HG03558 (cell line): ENCODE results near the gene PRMT5.

Source experiments
- ATAC-seq: cut with Tn5 transposase; IDR thresholded peaks from one replicate; pipeline ENCODE4 v1.9.1; 2021; ENCODE audit warnings: moderate number of reproducible peaks; ENCODE audit not compliant: unreplicated experiment; ENCODE audit errors: extremely low read depth

The PRMT5 gene

DNA sequence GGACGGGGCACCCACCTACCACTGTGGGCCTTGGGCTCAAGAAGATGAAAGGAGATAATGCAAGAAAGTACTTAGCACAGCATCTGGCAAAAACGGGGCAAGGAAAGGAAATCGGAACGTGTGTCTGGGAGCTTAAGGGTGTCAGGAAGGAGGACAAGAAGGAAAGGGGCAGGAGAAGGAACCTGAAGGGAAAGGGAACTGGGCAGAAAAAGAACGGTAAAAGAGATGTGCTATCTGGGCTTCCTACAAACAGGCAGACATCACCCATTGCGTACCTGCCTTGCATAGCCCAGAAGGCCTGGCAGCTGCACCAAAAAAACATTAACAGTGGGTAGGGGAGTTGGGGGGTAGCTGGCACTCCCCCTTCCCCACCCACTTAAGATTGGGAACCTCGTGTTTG, 47.1 kb downstream of the PRMT5 start:
- ATAC-seq: no peak

DNA sequence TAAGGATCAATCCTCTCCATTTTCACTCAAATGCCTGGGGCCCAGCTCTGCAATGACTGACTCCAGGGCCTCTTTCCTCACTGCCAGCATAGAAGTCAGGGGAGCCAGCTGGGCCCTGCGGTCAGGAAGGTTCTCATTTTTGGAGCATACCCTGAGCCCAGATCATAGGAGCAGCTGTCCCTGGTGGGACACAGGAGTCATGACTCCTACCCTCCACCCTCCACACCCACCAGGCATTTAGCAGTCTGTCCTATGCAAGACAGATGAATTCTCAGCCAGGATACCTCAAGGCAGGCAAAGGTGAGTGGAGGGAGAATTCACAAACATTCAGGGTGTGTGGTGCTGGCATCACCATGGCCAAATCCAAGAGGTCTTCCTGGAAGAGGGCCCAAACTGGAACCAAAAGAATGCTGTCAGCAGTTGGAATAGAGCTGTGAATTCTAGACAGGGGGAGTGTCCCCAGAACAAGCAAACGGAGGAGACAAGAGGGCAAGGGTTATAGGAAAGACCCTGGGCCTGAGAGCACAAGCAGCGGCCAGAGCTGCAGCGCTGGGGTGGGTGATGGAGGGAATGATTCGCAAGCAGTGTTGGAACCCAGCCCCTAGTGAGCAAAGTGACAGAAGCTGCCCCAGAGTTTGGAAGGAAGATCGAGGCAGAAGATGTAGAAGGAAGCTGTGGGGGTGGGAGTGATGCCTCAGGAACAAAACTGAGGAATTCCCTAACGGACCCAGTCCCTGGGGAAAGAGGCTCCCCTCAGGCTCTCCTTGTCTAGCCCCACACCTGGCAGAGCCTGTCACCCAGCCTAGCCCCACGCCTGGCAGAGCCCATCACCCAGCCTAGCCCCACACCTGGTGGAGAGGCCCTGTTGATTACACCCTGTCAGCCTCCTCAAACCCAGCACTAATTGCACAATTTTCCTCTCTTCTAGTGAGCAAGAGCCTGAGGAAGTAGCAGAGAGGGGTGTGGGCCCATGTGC, 50.6 kb downstream of the PRMT5 start:
- ATAC-seq: no peak

DNA sequence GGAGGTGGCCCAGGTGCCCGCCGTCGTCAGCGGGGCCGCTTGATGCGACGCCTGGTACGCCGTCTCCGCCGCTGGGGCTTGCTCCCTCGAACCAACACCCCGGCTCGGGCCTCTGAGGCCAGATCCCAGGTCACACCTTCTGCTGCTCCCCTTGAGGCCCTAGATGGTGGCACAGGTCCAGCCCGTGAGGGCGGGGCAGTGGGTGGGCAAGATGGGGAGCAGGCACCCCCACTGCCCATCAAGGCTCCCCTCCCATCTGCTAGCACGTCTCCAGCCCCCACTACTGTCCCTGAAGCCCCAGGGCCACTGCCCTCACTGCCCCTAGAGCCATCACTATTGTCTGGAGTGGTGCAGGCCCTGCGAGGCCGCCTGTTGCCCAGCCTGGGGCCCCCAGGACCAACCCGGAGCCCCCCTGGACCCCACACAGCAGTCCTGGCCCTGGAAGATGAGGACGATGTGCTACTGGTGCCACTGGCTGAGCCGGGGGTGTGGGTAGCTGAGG, 52.1 kb downstream of the PRMT5 start:
- ATAC-seq: no peak

DNA sequence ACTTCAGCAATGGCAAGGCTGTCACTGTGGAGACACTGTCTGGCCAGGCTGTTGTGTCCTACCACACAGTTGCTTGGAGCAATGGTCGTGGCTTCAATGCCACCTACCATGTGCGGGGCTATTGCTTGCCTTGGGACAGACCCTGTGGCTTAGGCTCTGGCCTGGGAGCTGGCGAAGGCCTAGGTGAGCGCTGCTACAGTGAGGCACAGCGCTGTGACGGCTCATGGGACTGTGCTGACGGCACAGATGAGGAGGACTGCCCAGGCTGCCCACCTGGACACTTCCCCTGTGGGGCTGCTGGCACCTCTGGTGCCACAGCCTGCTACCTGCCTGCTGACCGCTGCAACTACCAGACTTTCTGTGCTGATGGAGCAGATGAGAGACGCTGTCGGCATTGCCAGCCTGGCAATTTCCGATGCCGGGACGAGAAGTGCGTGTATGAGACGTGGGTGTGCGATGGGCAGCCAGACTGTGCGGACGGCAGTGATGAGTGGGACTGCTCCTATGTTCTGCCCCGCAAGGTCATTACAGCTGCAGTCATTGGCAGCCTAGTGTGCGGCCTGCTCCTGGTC, 53.3 kb downstream of the PRMT5 start:
- ATAC-seq: no peak

DNA sequence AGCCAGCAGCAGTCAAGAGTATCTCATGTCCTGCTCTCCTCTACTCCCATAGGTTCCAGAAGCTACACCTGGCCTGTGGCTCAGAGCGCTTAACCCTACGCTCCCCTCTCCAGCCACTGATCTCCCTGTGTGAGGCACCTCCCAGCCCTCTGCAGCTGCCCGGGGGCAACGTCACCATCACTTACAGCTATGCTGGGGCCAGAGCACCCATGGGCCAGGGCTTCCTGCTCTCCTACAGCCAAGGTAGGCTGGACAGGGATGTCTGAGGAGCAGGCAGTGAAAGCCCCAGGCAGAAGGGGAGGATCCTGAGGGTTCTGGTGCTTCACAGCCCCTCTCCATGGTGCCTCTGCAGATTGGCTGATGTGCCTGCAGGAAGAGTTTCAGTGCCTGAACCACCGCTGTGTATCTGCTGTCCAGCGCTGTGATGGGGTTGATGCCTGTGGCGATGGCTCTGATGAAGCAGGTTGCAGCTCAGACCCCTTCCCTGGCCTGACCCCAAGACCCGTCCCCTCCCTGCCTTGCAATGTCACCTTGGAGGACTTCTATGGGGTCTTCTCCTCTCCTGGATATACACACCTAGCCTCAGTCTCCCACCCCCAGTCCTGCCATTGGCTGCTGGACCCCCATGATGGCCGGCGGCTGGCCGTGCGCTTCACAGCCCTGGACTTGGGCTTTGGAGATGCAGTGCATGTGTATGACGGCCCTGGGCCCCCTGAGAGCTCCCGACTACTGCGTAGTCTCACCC, 54.0 kb downstream of the PRMT5 start:
- no peak for ATAC-seq

DNA sequence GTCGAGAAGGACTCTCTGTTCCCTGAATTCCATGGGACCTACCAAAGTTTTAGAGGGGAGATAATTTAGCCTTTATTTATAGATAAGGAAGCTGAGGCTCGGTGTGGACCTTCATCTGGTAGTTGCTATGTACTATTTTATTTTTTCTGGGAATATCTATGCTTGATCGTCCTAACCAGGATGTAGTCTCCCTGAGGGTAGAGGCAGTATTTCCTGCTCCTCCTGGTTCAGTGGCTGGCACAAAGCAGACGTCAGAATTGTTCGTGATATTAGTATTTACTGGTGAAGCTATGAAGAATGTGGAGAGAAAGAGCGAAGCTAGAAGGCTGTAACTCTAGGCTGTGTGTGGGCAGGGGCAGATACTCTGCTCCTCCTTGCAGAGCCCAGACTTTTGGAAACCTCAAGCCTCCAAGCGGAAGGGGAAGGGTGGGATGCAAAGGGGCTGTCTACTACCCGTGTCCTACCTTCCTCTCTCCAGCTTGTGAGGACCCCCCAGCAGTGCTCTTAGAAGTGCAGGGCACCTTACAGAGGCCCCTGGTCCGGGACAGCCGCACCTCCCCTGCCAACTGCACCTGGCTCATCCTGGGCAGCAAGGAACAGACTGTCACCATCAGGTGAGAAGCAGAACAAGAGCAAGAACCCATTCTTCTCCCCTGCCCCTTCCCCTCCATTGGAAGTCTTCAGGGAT, 56.2 kb downstream of the PRMT5 start:
- no peak for ATAC-seq

DNA sequence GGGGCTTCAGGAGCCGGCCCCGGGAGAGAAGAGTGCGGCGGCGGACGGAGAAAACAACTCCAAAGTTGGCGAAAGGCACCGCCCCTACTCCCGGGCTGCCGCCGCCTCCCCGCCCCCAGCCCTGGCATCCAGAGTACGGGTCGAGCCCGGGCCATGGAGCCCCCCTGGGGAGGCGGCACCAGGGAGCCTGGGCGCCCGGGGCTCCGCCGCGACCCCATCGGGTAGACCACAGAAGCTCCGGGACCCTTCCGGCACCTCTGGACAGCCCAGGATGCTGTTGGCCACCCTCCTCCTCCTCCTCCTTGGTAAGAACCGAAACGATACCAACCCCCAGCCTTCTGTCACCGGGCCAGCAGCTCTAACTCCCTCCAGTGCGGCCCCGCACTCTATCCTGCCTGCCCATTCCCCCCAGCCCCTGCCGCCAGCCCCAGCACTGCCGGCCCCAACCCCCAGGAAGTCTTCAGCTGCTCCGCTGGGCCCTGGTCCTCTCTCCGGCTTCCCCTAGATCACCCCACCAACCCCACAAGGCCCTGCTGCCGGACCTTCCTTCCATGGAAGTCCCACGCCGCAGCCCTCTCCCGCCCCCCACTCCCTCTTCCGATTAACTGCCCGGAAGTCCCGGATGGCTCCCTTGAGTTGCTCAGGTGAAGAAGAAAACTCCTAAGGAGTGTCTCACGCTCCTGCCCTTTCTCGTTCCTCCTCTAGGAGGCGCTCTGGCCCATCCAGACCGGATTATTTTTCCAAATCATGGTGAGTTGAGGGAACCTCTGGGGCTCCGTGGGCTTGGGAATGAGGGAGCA, 56.9 kb downstream of the PRMT5 start:
- no peak for ATAC-seq

DNA sequence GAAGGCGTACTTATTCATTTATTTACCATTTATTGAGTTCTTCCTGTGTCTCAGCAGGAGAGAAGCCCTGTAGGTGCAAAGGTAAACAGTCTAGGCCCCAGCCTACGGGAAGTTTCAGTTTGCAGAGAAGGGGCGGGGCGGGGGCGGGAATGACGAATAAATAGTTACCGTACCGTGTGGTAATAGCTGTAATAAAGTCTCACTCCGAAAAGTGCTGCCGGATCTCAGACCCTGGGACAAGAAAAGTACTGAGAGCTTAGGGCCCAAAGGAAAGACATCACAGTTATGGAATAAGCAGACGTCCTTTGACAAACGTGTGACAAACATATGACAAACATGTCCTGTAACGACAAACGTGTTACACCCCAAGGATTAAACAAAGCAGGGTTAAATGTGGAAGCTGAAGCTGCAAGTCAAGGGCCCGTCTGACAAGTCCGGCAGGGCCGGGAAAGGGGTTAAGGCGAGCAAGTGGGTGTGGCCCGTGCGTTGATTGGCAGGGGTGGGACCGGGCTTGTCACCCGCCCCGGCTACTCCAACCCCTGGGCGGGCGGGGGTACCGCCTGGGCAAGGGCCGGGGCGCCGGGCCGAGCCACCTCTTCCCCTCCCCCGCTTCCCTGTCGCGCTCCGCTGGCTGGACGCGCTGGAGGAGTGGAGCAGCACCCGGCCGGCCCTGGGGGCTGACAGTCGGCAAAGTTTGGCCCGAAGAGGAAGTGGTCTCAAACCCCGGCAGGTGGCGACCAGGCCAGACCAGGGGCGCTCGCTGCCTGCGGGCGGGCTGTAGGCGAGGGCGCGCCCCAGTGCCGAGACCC, 57.7 kb downstream of the PRMT5 start, which contains the start of gene LRP10:
LRP10 (plus strand) TSS at position 517 of the 809 bp plus-strand sequence. CDS start 564 bp downstream, outside the sequence.
- ATAC-seq: peak; percentile 43

DNA sequence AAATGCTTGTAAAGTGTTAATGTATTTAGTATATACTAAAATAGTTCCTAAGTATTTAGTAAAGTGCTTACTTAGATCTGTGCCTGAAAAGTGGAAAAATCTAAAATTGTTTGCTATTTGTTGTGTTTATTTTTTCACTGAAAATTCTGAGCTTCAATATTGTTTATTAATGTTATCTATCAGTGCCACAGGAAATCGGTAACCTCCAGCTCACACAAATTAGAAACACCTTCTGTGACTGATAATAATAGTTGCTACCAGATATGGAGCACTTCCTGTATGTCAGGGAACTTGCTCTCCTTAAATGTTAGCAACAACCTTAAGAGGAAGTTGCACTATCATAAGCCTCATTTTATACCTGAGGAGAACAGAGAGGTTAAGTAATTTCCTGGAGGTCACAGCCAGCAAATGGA, 58.4 kb downstream of the PRMT5 start:
- no peak for ATAC-seq
